ENCODE results near the gene RNU4-1. TPM values are rescaled to one million over a fixed set of nuclear protein-coding genes. Genes with fewer than 3 reads are reported as not detected.

The RNU4-1 gene
- total and polyA plus RNA-seq, 8 donors: under 0.01 TPM; not detected in 4

DNA sequence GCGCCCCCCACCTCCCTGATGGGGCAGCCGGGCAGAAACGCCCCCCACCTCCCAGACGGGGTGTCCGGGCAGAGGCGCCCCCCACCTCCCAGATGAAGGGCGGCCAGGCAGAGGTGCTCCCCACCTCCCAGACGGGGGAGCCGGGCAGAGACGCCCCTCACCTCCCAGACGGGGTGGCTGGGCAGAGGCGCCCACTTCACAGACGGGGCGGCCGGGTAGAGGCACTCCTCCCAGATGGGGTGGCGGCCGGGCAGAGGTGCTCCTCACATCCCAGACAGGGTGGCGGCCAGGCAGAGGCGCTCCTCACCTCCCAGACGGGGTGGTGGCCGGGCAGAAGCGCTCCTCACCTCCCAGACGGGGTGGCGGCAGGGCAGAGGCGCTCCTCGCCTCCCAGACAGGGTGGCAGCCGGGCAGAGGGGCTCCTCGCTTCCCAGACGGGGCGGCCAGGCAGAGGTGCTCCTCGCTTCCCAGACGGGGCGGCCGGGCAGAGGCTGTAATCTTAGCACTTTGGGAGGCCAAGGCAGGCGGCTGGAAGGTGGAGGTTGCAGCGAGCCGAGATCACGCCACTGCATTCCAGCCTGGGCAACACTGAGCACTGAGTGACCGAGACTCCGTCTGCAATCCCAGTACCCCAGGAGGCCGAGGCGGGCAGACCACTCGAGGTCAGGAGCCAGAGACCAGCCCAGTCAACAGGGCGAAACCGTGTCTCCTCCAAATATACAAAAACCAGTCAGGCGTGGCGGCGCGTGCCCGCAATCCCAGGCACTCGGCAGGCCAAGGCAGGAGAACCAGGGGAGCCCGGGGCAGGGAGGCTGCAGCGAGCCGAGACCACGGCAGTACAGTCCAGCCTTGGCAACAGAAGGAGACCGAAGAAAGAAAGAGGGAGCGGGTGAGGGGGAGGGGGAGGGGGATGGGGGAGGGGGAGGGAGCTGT is 14.6 kb downstream of the RNU4-1 start:
- TF ChIP-seq EP300 (IDR thresholded peaks at IDR 0.05) (no peak), POLR2AphosphoS5 (IDR thresholded peaks at IDR 0.05) (no peak), POLR2A (IDR thresholded peaks at IDR 0.05) (no peak)
- TF ChIP-seq, protein P1, sequence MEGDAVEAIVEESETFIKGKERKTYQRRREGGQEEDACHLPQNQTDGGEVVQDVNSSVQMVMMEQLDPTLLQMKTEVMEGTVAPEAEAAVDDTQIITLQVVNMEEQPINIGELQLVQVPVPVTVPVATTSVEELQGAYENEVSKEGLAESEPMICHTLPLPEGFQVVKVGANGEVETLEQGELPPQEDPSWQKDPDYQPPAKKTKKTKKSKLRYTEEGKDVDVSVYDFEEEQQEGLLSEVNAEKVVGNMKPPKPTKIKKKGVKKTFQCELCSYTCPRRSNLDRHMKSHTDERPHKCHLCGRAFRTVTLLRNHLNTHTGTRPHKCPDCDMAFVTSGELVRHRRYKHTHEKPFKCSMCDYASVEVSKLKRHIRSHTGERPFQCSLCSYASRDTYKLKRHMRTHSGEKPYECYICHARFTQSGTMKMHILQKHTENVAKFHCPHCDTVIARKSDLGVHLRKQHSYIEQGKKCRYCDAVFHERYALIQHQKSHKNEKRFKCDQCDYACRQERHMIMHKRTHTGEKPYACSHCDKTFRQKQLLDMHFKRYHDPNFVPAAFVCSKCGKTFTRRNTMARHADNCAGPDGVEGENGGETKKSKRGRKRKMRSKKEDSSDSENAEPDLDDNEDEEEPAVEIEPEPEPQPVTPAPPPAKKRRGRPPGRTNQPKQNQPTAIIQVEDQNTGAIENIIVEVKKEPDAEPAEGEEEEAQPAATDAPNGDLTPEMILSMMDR (IDR thresholded peaks at IDR 0.05): no peak
- no peaks in the 10 kb centered on the region for H3K4me1 ChIP-seq
- intact Hi-C loops (cut with DNase I; ENCODE audit: low total_unique reads): no loop called here
- no peak overlapping the region for H3K27ac ChIP-seq
- no peak for DNase-seq
- H3K27me3 ChIP-seq: no peaks in the 10 kb centered on the region
- no peaks in the 10 kb centered on the region for H3K9me3 ChIP-seq
- no peaks in the 10 kb centered on the region for H3K36me3 ChIP-seq
- 91 to 96% (median 96%) methylated on average over 31 to 54 of the region's 57 CpGs for WGBS, 5 donors
- no peak overlapping the region for H3K4me3 ChIP-seq

DNA sequence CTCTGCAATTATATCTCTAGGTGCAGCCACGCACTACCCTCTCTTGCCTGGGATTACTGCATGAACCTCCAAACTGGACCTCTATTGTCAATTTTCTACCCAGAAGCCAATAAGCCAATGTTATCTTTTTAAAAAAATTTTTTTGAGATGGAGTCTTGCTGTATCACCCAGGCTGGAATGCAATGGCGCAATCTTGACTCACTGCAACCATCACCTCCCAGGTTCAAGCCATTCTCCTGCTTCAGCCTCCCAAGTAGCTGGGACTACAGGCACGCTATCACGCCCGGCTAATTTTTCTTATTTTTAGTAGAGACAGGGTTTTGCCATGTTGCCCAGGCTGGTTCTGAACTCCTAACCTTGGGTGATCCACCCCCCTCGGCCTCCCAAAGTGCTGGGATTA is 16.3 kb downstream of the RNU4-1 start:
- Histone ChIP-seq H3K9me3 (no peaks in the 10 kb centered on the region), H3K27me3 (no peaks in the 10 kb centered on the region), H3K27ac (no peak overlapping the region), H3K36me3 (no peaks in the 10 kb centered on the region), H3K4me3 (no peak overlapping the region), H3K4me1 (no peaks in the 10 kb centered on the region)
- intact Hi-C loops (cut with DNase I; ENCODE audit: low total_unique reads): no loop called here
- no peak for DNase-seq
- 93 to 97% (median 94%) methylated on average over 6 of the region's 6 CpGs for WGBS, 5 donors
- TF ChIP-seq EP300 (IDR thresholded peaks at IDR 0.05): no peak
- TF ChIP-seq POLR2AphosphoS5 (IDR thresholded peaks at IDR 0.05): no peak
- no peak for TF ChIP-seq POLR2A (IDR thresholded peaks at IDR 0.05)
- TF ChIP-seq, protein P1 (IDR thresholded peaks at IDR 0.05): no peak

DNA sequence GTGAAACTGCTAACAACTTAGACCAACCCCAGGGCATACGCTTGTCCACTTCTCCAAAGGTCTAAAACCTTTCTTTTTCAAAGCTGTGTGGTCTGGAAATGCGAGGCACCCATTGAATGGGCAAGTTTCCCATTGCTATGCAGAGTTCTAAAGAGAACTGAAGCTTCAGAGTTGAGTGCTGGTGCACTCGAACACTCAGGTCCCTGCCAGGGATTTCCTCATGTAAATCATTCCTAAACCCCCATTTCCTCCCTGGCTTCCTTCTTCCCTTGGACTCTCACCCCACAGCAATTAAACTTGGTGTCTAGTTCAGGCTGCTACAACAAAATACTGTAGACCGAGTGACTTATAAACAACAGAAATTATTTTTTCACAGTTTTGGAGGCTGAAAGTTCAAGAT is 25.3 kb downstream of the RNU4-1 start:
- H3K27me3 ChIP-seq: no peaks in the 10 kb centered on the region
- TF ChIP-seq POLR2A (IDR thresholded peaks at IDR 0.05) (no peak), EP300 (IDR thresholded peaks at IDR 0.05) (no peak), POLR2AphosphoS5 (IDR thresholded peaks at IDR 0.05) (no peak)
- TF ChIP-seq, protein P1 (IDR thresholded peaks at IDR 0.05): no peak
- H3K36me3 ChIP-seq: no peaks in the 10 kb centered on the region
- intact Hi-C loops (cut with DNase I; ENCODE audit: low total_unique reads): loop anchor here (2.0 kb wide), 1 partner anchor 39 kb away; no protein-coding TSS in a partner anchor
- WGBS, 5 donors: 34 to 39% (median 37%) methylated on average over 4 of the region's 4 CpGs
- H3K4me1 ChIP-seq: peaks cover 20 to 40% (median 32%) of the 10 kb centered on the region in 4 donors
- H3K9me3 ChIP-seq: no peaks in the 10 kb centered on the region
- H3K4me3 ChIP-seq: no peak overlapping the region
- DNase-seq: peak in 1 of 2 donors; percentile 61
- H3K27ac ChIP-seq: peak overlapping the region in 1 of 5 donors; percentile 9

DNA sequence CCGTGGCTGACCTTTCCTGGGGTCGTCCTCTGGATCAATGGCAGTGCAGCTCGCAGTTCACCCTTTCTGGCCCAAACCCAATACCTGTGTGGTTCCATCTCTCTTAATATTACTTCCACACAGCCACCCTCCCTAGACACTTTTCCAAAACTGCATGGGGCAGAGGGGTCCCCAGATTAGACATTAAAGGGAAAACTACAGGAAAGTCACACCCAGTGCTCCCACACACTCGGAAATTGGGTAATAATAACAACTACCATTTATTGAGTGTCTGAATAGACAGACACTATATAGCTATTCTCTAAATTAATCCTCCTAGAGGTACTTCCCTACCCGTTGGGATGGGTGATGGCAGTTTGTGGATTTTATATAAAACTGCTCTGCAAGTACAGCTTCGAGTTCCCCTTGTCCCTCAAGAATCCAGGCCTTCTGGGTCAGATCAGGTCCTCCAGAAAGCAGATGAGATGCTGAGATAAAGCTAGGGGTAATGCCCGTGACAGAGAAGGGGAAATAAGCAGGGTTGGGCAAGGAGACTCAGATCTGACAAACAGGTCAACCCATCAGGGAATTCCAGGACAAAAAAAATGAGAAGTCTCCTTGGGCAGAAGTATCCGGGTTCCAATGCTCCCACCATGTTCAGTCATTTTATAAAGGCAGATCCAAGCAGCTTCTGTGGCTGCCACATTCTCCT is 26.7 kb downstream of the RNU4-1 start:
- no peak for DNase-seq
- TF ChIP-seq, protein P1 (IDR thresholded peaks at IDR 0.05): no peak
- TF ChIP-seq EP300 (IDR thresholded peaks at IDR 0.05): no peak
- no peak for TF ChIP-seq POLR2AphosphoS5 (IDR thresholded peaks at IDR 0.05)
- TF ChIP-seq POLR2A (IDR thresholded peaks at IDR 0.05): no peak
- 26 to 40% (median 40%) methylated on average over 8 of the region's 8 CpGs for WGBS, 5 donors
- Histone ChIP-seq H3K4me3 (peak overlapping the region in 1 of 4 donors; percentile 99), H3K4me1 (peaks cover 32 to 52% (median 46%) of the 10 kb centered on the region in 4 donors), H3K36me3 (no peaks in the 10 kb centered on the region), H3K27ac (peak overlapping the region in 1 of 5 donors; percentile 35), H3K27me3 (no peaks in the 10 kb centered on the region), H3K9me3 (no peaks in the 10 kb centered on the region)
- intact Hi-C loops (cut with DNase I; ENCODE audit: low total_unique reads): loop anchor here (2.0 kb wide), 1 partner anchor 38 kb away; no protein-coding TSS in a partner anchor
